Measurements from ENCODE around the gene MYCN.

DNA sequence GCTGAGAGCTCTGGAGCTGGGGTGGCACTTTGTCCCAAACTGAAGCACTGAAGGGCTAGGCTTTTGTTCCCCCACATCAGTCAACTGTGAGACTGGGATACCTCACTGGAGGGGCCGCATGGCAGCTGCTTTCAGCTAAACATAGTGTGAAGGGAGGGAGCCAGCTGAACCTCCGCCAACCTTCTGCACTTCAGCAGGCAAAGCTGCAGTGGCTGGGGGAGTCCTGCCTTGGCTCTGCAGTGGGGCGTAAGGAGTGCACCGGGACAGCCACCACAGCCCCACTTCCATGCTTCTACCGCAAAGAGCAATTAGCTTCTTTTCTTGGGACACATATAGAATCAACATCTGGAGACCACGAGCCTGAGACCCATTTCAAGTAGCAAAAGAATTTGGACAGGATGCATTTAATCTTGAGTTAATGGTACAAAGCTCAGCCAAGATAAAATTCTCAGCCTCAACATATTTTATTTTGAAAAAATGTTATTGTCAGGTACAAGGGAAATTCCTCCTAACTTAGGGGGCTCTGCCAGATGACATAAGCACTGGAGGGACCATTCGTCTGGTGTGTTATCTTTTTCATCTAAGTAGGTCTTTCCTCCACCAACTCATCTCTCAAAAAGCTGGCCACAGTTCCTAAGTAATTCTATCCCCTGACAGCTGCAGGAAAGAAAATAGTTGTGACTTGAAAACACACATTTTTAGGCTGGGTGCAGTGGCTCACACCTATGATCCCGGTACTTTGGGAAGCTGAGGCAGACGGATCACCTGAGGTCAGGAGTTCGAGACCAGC lies 25.6 kb upstream of the MYCN start:
- TF ChIP-seq, protein P1, sequence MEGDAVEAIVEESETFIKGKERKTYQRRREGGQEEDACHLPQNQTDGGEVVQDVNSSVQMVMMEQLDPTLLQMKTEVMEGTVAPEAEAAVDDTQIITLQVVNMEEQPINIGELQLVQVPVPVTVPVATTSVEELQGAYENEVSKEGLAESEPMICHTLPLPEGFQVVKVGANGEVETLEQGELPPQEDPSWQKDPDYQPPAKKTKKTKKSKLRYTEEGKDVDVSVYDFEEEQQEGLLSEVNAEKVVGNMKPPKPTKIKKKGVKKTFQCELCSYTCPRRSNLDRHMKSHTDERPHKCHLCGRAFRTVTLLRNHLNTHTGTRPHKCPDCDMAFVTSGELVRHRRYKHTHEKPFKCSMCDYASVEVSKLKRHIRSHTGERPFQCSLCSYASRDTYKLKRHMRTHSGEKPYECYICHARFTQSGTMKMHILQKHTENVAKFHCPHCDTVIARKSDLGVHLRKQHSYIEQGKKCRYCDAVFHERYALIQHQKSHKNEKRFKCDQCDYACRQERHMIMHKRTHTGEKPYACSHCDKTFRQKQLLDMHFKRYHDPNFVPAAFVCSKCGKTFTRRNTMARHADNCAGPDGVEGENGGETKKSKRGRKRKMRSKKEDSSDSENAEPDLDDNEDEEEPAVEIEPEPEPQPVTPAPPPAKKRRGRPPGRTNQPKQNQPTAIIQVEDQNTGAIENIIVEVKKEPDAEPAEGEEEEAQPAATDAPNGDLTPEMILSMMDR (optimal IDR thresholded peaks at IDR 0.05 in 1 of 3, IDR thresholded peaks at IDR 0.05 in 1 of 3, conservative IDR thresholded peaks at IDR 0.05 in 1 of 3; ENCODE audit: extremely low read depth in 1 of 3, insufficient read depth in 2 of 3, low read length in 3 of 3): no peak
- no peak for TF ChIP-seq EZH2 (IDR thresholded peaks at IDR 0.05; ENCODE audit: low read length)

All from keratinocyte (primary cell).